K562 (cell line): ENCODE measurements around the gene PRCC. TPM values are rescaled to one million over a fixed set of nuclear protein-coding genes. Genes with fewer than 3 reads are reported as not detected.

ENCODE experiments used
- DDX20 ChIP-seq: fragments of 450-650 bp; IDR thresholded peaks from 2 replicates; pipeline ENCODE4 v1.6.1; 2016; ENCODE audit warnings: missing genetic modification characterization, low read depth, mild to moderate bottlenecking, missing compliant biosample characterization, moderate library complexity
- ESRRB ChIP-seq: fragments of 250-450 bp; sonication (Bioruptor Pico); IDR thresholded peaks from 2 replicates; pipeline ENCODE4 v1.5.0; 2020; ENCODE audit warnings: mild to moderate bottlenecking, moderate library complexity, borderline replicate concordance
- GTF2A2 ChIP-seq: IDR thresholded peaks from 2 replicates; pipeline ENCODE4 v1.6.1; 2016; ENCODE audit warnings: mild to moderate bottlenecking, missing genetic modification characterization, missing compliant biosample characterization
- HNRNPL ChIP-seq: fragments of 200-400 bp; formaldehyde crosslinking; IDR thresholded peaks from 2 replicates; pipeline ENCODE4 v1.6.1; 2017; ENCODE audit warnings: low read depth, mild to moderate bottlenecking, low read length
- IRF1 ChIP-seq: sonication (generic); formaldehyde crosslinking; IDR thresholded peaks from 2 replicates; pipeline ENCODE4 v1.8.0; 2022; ENCODE audit warnings: missing genetic modification reagents, mild to moderate bottlenecking, borderline replicate concordance
- MECOM ChIP-seq: fragments of 250-450 bp; sonication (Bioruptor Pico); IDR thresholded peaks from 2 replicates; pipeline ENCODE4 v1.8.0; 2022; ENCODE audit warnings: inconsistent platforms
- NFIC ChIP-seq: fragments of 450-650 bp; IDR thresholded peaks from 2 replicates; pipeline ENCODE4 v1.6.1; 2017; ENCODE audit warnings: mild to moderate bottlenecking, inconsistent platforms
- NR2C1 ChIP-seq, 2 experiments: fragments of 450-650 bp; IDR thresholded peaks; 2 replicates each; pipeline ENCODE4 v1.6.1; 2017; ENCODE audit warnings: mild to moderate bottlenecking in 2 of 2, antibody characterized with exemption in 1 of 2, inconsistent platforms in 1 of 2, missing compliant biosample characterization in 1 of 2, missing genetic modification characterization in 1 of 2
- NR2C2 ChIP-seq, 2 experiments: fragments of 200-800 bp in 1 of 2; sonication (Bioruptor generic) in 1 of 2; sonication (generic) in 1 of 2; formaldehyde crosslinking in 1 of 2; IDR thresholded peaks; 2 replicates each; pipeline versions ENCODE4 v1.6.1 to v1.8.0; 2016 to 2022; ENCODE audit warnings: mild to moderate bottlenecking in 1 of 2, missing compliant biosample characterization in 1 of 2, missing genetic modification characterization in 1 of 2, missing genetic modification reagents in 1 of 2
- NR4A1 ChIP-seq, 2 experiments: fragments of 250-450 bp in 1 of 2; fragments of 450-650 bp in 1 of 2; sonication (Bioruptor Pico) in 1 of 2; IDR thresholded peaks; 2 replicates each; pipeline versions ENCODE4 v1.4.0 to v1.6.1; 2016 to 2020; ENCODE audit warnings: mild to moderate bottlenecking in 2 of 2, missing compliant biosample characterization in 1 of 2, missing genetic modification characterization in 1 of 2, moderate library complexity in 1 of 2
- RBFOX2 ChIP-seq: fragments of 200-400 bp; formaldehyde crosslinking; IDR thresholded peaks from 2 replicates; pipeline ENCODE4 v1.6.1; 2017; ENCODE audit warnings: low read depth, mild to moderate bottlenecking, low read length, moderate library complexity
- SMAD3 ChIP-seq: fragments of 450-650 bp; formaldehyde crosslinking; conservative IDR thresholded peaks from 2 replicates; pipeline ENCODE4 v1.4.0; 2020; ENCODE audit warnings: mild to moderate bottlenecking
- TEAD1 ChIP-seq, 2 experiments: fragments of 450-650 bp in 1 of 2; sonication (generic) in 1 of 2; formaldehyde crosslinking; IDR thresholded peaks; 2 replicates each; pipeline versions ENCODE4 v1.4.0 to v1.8.0; 2020 to 2022; ENCODE audit warnings: mild to moderate bottlenecking in 2 of 2, missing genetic modification reagents in 1 of 2
- ZNF140 ChIP-seq: fragments of 250-450 bp; sonication (Bioruptor Pico); IDR thresholded peaks from 2 replicates; pipeline ENCODE4 v1.8.0; 2021; ENCODE audit warnings: moderate library complexity, mild to moderate bottlenecking, inconsistent platforms
- ZNF263 ChIP-seq: sonication (generic); formaldehyde crosslinking; IDR thresholded peaks from 2 replicates; pipeline ENCODE4 v1.8.0; 2022; ENCODE audit warnings: mild to moderate bottlenecking, missing genetic modification reagents, borderline replicate concordance
- ZNF41 ChIP-seq: fragments of 250-450 bp; sonication (Bioruptor Pico); conservative IDR thresholded peaks from 2 replicates; pipeline ENCODE4 v1.4.0; 2020; ENCODE audit warnings: mild to moderate bottlenecking
- ZNF444 ChIP-seq: fragments of 250-450 bp; sonication (Bioruptor Pico); IDR thresholded peaks from 2 replicates; pipeline ENCODE4 v1.4.0; 2020; ENCODE audit warnings: mild to moderate bottlenecking, moderate library complexity
- polyA plus RNA-seq, 8 experiments: library from polyadenylated mRNA; depleted of rRNA in 4 of 8; stranded (reverse) in 5 of 8; unstranded in 3 of 8; fragments of >200 nt; fragmentation: Nextera tagmentation in 2 of 8; fragmentation: Illumina TruSeq in 1 of 8; extraction: Ambion mirVana in 2 of 8; extraction: Trizol in 1 of 8; gene quantifications; 2 replicates each; pipeline versions ENCODE4 v1.2.1 to v1.2.3, GENCODE V29; 2011 to 2014; ENCODE audit warnings: inconsistent platforms in 1 of 8, missing spikeins in 1 of 8
- total RNA-seq, 7 experiments: library from RNA; depleted of rRNA in 6 of 7; stranded (reverse); fragments of >200 nt in 6 of 7; fragmentation: Illumina TruSeq in 2 of 7; extraction: Trizol in 2 of 7; gene quantifications; 2 replicates each; pipeline versions ENCODE4 v1.2.1 to v1.2.3, GENCODE V29; 2011 to 2021; ENCODE audit warnings: low replicate concordance in 1 of 7
- TF ChIP-seq, protein P1 (sequence below): fragments of 250-450 bp; sonication (Bioruptor Pico); IDR thresholded peaks from 2 replicates; pipeline ENCODE4 v1.4.0; 2020
- TF ChIP-seq, protein P2 (sequence below): fragments of 450-650 bp; conservative IDR thresholded peaks from 2 replicates; pipeline ENCODE4 v1.6.1; 2016; ENCODE audit warnings: missing genetic modification characterization, low read depth, mild to moderate bottlenecking, missing compliant biosample characterization, moderate library complexity
- TF ChIP-seq, protein P3 (sequence below): sonication (generic); formaldehyde crosslinking; IDR thresholded peaks from 2 replicates; pipeline ENCODE4 v1.8.1; 2023; ENCODE audit warnings: missing genetic modification reagents, mild to moderate bottlenecking, borderline replicate concordance

The PRCC gene
- total and polyA plus RNA-seq, 9 of the 15 experiments (the other 6 are each of a cell fraction or from before 2014, with no cell fraction given), result 23.9 to 201 (median 41.1) TPM

DNA sequence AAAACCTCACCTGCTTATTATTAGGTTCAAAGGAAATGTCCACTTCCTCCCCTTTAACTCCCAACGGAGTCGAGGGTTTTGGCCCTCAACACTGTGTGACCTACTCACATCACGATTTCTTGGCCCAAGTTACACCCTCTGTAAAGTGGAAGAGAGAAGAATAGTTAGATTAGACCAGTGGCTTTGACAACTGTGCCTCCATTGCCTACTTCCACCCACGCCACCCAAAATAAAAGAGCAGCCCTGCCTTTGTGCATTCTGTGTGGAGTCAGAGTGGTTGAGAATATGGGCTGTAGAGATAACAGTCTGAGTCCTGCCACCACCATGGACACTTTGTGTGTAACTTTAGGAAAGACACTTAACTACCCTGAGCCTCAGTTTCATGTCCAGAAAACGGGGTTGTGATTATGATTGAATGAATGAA lies 11.8 kb upstream of the PRCC start (continued):
- peak; percentile 89 for TF ChIP-seq SMAD3 (CRISPR knock-in tag)
- peak; percentile 87; the same call in 1 of the 2 replicates for TF ChIP-seq NR4A1 (CRISPR knock-in tag; IDR thresholded peaks at IDR 0.05)
- peak; percentile 97 for TF ChIP-seq NR4A1 (tag; IDR thresholded peaks at IDR 0.05)
- TF ChIP-seq DDX20 (tag), result peak; percentile 83
- peak; percentile 74; the same call in 1 of the 2 replicates for TF ChIP-seq ZNF444
- TF ChIP-seq, protein P1, sequence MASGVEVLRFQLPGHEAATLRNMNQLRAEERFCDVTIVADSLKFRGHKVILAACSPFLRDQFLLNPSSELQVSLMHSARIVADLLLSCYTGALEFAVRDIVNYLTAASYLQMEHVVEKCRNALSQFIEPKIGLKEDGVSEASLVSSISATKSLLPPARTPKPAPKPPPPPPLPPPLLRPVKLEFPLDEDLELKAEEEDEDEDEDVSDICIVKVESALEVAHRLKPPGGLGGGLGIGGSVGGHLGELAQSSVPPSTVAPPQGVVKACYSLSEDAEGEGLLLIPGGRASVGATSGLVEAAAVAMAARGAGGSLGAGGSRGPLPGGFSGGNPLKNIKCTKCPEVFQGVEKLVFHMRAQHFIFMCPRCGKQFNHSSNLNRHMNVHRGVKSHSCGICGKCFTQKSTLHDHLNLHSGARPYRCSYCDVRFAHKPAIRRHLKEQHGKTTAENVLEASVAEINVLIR, result peak; percentile 54
- TF ChIP-seq NR2C2 (CRISPR knock-in tag; IDR thresholded peaks at IDR 0.05), result no peak
- TF ChIP-seq NR2C2 (tag; IDR thresholded peaks at IDR 0.05), result peak; percentile 55
- peak in 1 of 2 experiments; percentile 88; a peak in 2 of 4 replicates for TF ChIP-seq TEAD1 (CRISPR knock-in tag; IDR thresholded peaks at IDR 0.05)
- peak; percentile 55; the same call in 1 of the 2 replicates for TF ChIP-seq ZNF140 (CRISPR knock-in tag)
- TF ChIP-seq MECOM, result peak; percentile 71
- TF ChIP-seq HNRNPL, result no peak
- TF ChIP-seq, protein P2, sequence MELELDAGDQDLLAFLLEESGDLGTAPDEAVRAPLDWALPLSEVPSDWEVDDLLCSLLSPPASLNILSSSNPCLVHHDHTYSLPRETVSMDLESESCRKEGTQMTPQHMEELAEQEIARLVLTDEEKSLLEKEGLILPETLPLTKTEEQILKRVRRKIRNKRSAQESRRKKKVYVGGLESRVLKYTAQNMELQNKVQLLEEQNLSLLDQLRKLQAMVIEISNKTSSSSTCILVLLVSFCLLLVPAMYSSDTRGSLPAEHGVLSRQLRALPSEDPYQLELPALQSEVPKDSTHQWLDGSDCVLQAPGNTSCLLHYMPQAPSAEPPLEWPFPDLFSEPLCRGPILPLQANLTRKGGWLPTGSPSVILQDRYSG (tag), result peak; percentile 97
- no peak for TF ChIP-seq NR2C1 (IDR thresholded peaks at IDR 0.05)
- TF ChIP-seq NR2C1 (tag; IDR thresholded peaks at IDR 0.05), result peak; percentile 89
- TF ChIP-seq GTF2A2 (tag), result peak; percentile 71; the same call in 1 of the 2 replicates
- TF ChIP-seq ZNF41, result peak; percentile 87
- no peak for TF ChIP-seq IRF1 (CRISPR knock-in tag)
- TF ChIP-seq RBFOX2, result no peak
- TF ChIP-seq ESRRB (CRISPR knock-in tag), result no peak
- no peak for TF ChIP-seq ZNF263
- 0 out of 2 replicates have a peak, but pooled peaks have one; percentile 18 for TF ChIP-seq NFIC
- TF ChIP-seq, protein P3, sequence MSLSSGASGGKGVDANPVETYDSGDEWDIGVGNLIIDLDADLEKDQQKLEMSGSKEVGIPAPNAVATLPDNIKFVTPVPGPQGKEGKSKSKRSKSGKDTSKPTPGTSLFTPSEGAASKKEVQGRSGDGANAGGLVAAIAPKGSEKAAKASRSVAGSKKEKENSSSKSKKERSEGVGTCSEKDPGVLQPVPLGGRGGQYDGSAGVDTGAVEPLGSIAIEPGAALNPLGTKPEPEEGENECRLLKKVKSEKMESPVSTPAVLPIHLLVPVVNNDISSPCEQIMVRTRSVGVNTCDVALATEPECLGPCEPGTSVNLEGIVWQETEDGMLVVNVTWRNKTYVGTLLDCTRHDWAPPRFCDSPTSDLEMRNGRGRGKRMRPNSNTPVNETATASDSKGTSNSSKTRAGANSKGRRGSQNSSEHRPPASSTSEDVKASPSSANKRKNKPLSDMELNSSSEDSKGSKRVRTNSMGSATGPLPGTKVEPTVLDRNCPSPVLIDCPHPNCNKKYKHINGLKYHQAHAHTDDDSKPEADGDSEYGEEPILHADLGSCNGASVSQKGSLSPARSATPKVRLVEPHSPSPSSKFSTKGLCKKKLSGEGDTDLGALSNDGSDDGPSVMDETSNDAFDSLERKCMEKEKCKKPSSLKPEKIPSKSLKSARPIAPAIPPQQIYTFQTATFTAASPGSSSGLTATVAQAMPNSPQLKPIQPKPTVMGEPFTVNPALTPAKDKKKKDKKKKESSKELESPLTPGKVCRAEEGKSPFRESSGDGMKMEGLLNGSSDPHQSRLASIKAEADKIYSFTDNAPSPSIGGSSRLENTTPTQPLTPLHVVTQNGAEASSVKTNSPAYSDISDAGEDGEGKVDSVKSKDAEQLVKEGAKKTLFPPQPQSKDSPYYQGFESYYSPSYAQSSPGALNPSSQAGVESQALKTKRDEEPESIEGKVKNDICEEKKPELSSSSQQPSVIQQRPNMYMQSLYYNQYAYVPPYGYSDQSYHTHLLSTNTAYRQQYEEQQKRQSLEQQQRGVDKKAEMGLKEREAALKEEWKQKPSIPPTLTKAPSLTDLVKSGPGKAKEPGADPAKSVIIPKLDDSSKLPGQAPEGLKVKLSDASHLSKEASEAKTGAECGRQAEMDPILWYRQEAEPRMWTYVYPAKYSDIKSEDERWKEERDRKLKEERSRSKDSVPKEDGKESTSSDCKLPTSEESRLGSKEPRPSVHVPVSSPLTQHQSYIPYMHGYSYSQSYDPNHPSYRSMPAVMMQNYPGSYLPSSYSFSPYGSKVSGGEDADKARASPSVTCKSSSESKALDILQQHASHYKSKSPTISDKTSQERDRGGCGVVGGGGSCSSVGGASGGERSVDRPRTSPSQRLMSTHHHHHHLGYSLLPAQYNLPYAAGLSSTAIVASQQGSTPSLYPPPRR (CRISPR knock-in tag), result no peak
